Pericardium fibroblast (primary cell): ENCODE results near the gene F10. TPM values are rescaled to one million over a fixed set of nuclear protein-coding genes. Genes with fewer than 3 reads are reported as not detected.

Experiments
- total RNA-seq: library from RNA; depleted of rRNA; stranded (reverse); fragments of >200 nt; gene quantifications from 2 replicates; pipeline ENCODE4 v1.2.3, GENCODE V29; 2015

The F10 gene
- total RNA-seq, result 22.4 and 35.1 TPM in 2 replicates

GRCh38 chr13:113122550-113123225 lies at the start of gene F10:
Gene F10 (plus strand): TSS chr13:113122799. CDS start chr13:113122856, 57 bp downstream.

GRCh38 chr13:113105032-113105920 lies 17.3 kb upstream of the F10 start, which contains the start of gene F7:
Gene F7 (plus strand): TSS chr13:113105791. CDS start chr13:113105842, 51 bp downstream.

GRCh38 chr13:113157929-113158747 lies 35.5 kb downstream of the F10 start, which contains the start of gene PROZ:
Gene PROZ (plus strand): TSS chr13:113158648. CDS start chr13:113158661, 13 bp downstream.

Other genes starting within 250 kb of the F10 start
- 0.09 TPM in 1 of 2 replicates, not detected in the other for gene MCF2L, start 153.6 kb upstream of the F10 start, total RNA-seq
- gene F7, start 17.0 kb upstream of the F10 start, total RNA-seq, result not detected in 2 replicates
- gene PROZ, start 35.8 kb downstream of the F10 start, total RNA-seq, result not detected in 2 replicates
- gene PCID2, start 85.9 kb downstream of the F10 start, total RNA-seq, result 30.8 and 32.9 TPM in 2 replicates
- 84.0 and 86.6 TPM in 2 replicates for gene CUL4A, start 86.8 kb downstream of the F10 start, total RNA-seq
- 206 and 322 TPM in 2 replicates for gene LAMP1, start 174.4 kb downstream of the F10 start, total RNA-seq
- 1.7 TPM in 1 of 2 replicates, not detected in the other for gene GRTP1, start 241.3 kb downstream of the F10 start, total RNA-seq